Erythroblast (primary cell): ENCODE results near the gene ENDOU.
"Not testable (repeated sequence)": the region's sequence is repeated elsewhere in the genome, so short reads cannot be mapped to it uniquely, and the experiment has no call there.

Source experiments
- DNase-seq, 2 experiments: peaks; one replicate each; lab custom pipeline; 2025; lab: John Stamatoyannopoulos, UW
- GATA1 ChIP-seq: IDR thresholded peaks from 2 replicates; pipeline ENCODE4 v1.6.1; 2011; ENCODE audit warnings: low read depth, mild to moderate bottlenecking, control low read depth, low read length, moderate library complexity
- POLR2A ChIP-seq: IDR thresholded peaks from 2 replicates; pipeline ENCODE4 v1.6.1; 2011; ENCODE audit warnings: mild to moderate bottlenecking, low read length

ENDOU gene

DNA sequence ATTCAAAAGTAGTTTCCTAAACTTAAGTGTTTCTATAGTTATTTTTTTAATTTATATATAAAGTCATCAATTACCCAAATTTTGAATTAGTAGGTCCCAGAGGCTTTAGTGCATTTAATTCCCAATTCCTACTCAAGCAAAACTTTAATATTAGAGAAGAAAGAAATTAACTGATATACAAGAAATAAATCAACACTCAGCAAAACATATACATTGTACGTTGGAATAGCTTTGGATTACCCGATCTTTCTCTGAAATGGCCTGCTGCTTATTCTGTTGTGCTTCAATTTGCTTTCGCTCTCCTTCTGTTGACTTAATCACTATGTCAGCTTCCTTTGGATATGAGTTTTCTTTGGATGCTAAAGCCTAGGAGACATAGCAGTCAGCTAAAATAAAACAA lies 37.7 kb downstream of the ENDOU start:
- DNase-seq = no peak
- TF ChIP-seq GATA1 (no peak), POLR2A (no peak)

DNA sequence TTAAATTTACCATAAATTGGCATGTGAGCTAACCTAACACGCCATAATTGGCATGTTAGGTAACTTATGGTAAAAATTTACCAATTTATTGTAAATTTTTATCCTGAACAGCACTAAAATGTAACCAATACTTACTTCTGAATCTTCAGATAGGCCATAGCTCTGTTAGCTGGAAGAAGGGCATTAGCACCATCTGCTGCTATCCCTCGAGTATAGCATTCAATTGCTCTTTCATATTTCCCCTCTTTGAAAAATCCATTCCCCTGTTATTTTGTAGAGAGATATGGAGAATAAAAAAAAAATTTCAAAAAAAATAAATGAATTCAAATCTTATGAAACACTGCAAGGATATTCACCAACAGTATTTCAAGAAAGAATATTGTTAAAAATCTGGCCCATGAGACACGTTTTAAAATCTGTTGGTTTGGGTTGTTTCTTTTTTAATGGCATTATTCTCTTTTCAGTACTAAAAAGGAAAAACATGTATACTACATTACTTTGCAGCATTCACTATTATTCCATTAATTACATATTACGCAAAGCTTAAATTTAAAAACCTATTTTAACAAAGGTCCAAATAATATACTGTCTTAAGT lies 38.5 kb downstream of the ENDOU start:
- TF ChIP-seq GATA1 (no peak), POLR2A (no peak)
- DNase-seq = peak; percentile 52 to 66

DNA sequence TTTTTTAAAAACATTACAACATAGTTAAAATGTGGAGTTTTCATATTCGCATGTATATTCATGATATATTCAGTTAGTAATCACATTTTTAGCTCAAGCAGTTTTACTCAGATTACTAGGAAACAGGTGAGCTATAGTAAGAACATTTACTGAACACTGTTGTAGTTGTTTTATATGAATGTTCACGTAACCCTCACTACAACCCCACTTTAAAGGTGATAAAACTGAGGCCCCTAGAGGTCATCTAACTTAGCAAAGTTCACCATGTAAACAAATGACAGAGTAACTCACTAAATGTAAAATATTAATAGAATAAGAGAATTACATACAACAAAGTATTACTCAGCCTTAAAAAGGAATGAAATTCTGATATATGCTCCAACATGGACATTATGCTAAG lies 45.5 kb downstream of the ENDOU start:
- DNase-seq = no peak
- TF ChIP-seq GATA1 (no peak), POLR2A (no peak)

DNA sequence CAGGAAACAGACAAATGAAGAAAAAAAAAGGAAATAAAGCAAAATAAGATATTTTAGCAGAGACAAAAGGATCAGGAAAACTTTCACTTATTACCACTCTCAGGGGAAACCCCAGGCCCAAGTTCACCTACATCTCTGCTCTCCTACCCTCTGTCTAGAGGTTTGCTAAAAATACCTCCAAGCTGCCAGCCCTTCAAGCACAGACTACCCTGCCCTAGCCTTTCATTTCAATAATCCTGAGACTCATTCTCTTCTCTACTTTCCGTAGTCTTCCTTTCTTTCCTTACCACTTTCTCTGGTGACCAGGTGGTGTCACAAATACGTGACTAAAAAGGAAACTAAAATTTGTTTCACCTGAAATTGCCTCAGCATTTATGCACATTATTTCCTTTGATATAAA lies 53.2 kb downstream of the ENDOU start:
- TF ChIP-seq GATA1 (no peak), POLR2A (no peak)
- no peak for DNase-seq

DNA sequence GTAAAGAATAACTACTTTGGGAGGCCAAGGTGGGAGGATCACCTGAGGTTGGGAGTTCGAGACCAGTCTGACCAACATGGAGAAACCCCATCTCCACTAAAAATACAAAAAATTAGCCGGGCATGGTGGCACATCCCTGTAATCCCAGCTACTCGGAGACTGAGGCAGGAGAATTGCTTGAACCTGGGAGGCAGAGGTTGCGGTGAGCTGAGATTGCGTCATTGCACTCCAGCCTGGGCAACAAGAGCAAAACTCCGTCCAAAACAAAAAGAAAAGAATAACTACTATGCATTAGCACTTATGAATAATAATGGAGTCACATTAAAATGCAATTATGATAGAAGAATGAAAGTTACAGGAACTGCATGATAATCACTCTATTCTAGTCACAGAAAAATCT lies 57.4 kb downstream of the ENDOU start:
- not testable (repeated sequence) for DNase-seq
